Endothelial cell of umbilical vein (primary cell): ENCODE measurements around the gene POU2F3. TPM values are rescaled to one million over a fixed set of nuclear protein-coding genes. Genes with fewer than 3 reads are reported as not detected.

Experiments
- BruUV-seq: library from RNA; stranded (reverse); fragments of 400-500 nt; replicated peaks from 2 replicates; lab custom pipeline; 2021; lab: Mats Ljungman, UMichigan
- CTCF ChIA-PET: fragments of 300-600, 350-600 bp; sonication (Branson Sonifier 250); formaldehyde crosslinking; loops from one replicate; lab custom pipeline; 2021; ENCODE audit warnings: antibody characterized with exemption, inconsistent platforms; lab: Charles Lee
- POLR2A ChIA-PET: fragments of 300-600, 350-600 bp; sonication (Branson Sonifier 250); formaldehyde crosslinking; loops from one replicate; lab custom pipeline; 2021; ENCODE audit warnings: antibody characterized with exemption, inconsistent platforms; lab: Charles Lee
- DNase-seq: peaks from one replicate; pipeline ENCODE4 v3.0.0-alpha.2; 2011; ENCODE audit warnings: low read depth, low spot score
- FAIRE-seq: peaks from 2 replicates; lab custom pipeline; 2011; peaks lifted over from hg19 to GRCh38; lab: Jason Lieb, UNC
- H2AFZ ChIP-seq: 2 replicates; pipeline ENCODE4 v1.6.0; 2012; ENCODE audit warnings: low read depth, low read length, control low read depth, inconsistent platforms
- H3K27ac ChIP-seq: 2 replicates; pipeline ENCODE4 v1.5.1; 2011; ENCODE audit warnings: low read depth, mild to moderate bottlenecking, control low read depth, low read length, moderate library complexity; ENCODE audit not compliant: insufficient read depth
- H3K27me3 ChIP-seq, 2 experiments: 2 replicates each; pipeline versions ENCODE4 v1.6.0 to v1.6.1; 2011; ENCODE audit warnings: low read length in 2 of 2, mixed read lengths in 1 of 2; ENCODE audit not compliant: control insufficient read depth in 2 of 2, insufficient read depth in 2 of 2
- H3K36me3 ChIP-seq, 2 experiments: 2 replicates in 1 of 2; 3 replicates in 1 of 2; pipeline ENCODE4 v1.5.1; 2011; ENCODE audit warnings: low read length in 2 of 2, mild to moderate bottlenecking in 1 of 2, moderate library complexity in 1 of 2; ENCODE audit not compliant: control insufficient read depth in 2 of 2, insufficient read depth in 2 of 2; ENCODE audit errors: extremely low read depth in 1 of 2
- H3K4me1 ChIP-seq: 3 replicates; pipeline ENCODE4 v1.5.1; 2011; ENCODE audit warnings: mild to moderate bottlenecking, low read length; ENCODE audit not compliant: control insufficient read depth, insufficient read depth; ENCODE audit errors: extremely low read depth
- H3K4me2 ChIP-seq: 2 replicates; pipeline ENCODE4 v1.6.1; 2011; ENCODE audit warnings: low read length, control low read depth, mixed read lengths; ENCODE audit not compliant: insufficient read depth
- H3K4me3 ChIP-seq, 3 experiments: fragments of 200-600 bp in 1 of 3; sonication (generic), shearing (Covaris generic) in 1 of 3; replicated peaks in 1 of 3; 2 replicates each; pipeline ENCODE4 v1.5.1; 2011 to 2016; ENCODE audit warnings: control low read depth in 3 of 3, low read length in 3 of 3, mild to moderate bottlenecking in 2 of 3, inconsistent platforms in 1 of 3, low read depth in 1 of 3, moderate library complexity in 1 of 3; ENCODE audit not compliant: insufficient read depth in 1 of 3
- H3K79me2 ChIP-seq: 2 replicates; pipeline ENCODE4 v1.6.0; 2012; ENCODE audit warnings: low read length, inconsistent platforms; ENCODE audit not compliant: control insufficient read depth, insufficient read depth
- H3K9ac ChIP-seq: replicated peaks from 2 replicates; pipeline ENCODE3; 2011; ENCODE audit warnings: low read length, control low read depth; ENCODE audit not compliant: insufficient read depth; ENCODE audit errors: extremely low read depth
- H3K9me1 ChIP-seq: replicated peaks from 3 replicates; pipeline ENCODE4 v1.6.0; 2011; ENCODE audit warnings: mild to moderate bottlenecking, low read length; ENCODE audit not compliant: control insufficient read depth, insufficient read depth; ENCODE audit errors: extremely low read depth
- H3K9me3 ChIP-seq: replicated peaks from 2 replicates; pipeline ENCODE4 v1.5.1; 2012; ENCODE audit warnings: low read length, inconsistent platforms; ENCODE audit not compliant: control insufficient read depth, insufficient read depth
- H4K20me1 ChIP-seq: replicated peaks from 2 replicates; pipeline ENCODE3; 2011; ENCODE audit warnings: mild to moderate bottlenecking, low read length; ENCODE audit not compliant: control insufficient read depth, insufficient read depth; ENCODE audit errors: extremely low read depth
- EZH2 ChIP-seq: IDR thresholded peaks from 2 replicates; pipeline ENCODE4 v1.6.1; 2012; ENCODE audit warnings: borderline replicate concordance, low read depth, mild to moderate bottlenecking, moderate library complexity, low read length, inconsistent platforms; ENCODE audit not compliant: severe bottlenecking
- FOS ChIP-seq: IDR thresholded peaks from 2 replicates; pipeline ENCODE4 v1.6.1; 2011; ENCODE audit warnings: mild to moderate bottlenecking, low read length, moderate library complexity, borderline replicate concordance; ENCODE audit not compliant: insufficient read depth
- GATA2 ChIP-seq: IDR thresholded peaks from 2 replicates; pipeline ENCODE4 v1.7.0; 2011; ENCODE audit warnings: low read depth, mild to moderate bottlenecking, moderate library complexity, mixed read lengths, low read length; ENCODE audit not compliant: insufficient read length, insufficient read depth
- JUN ChIP-seq: IDR thresholded peaks from 2 replicates; pipeline ENCODE4 v1.6.1; 2011; ENCODE audit warnings: borderline replicate concordance, low read depth; ENCODE audit not compliant: insufficient read length, insufficient read depth
- MYC ChIP-seq: IDR thresholded peaks from one replicate; pipeline ENCODE4 v1.6.1; 2011; ENCODE audit warnings: mild to moderate bottlenecking, low read depth, low read length
- POLR2A ChIP-seq: IDR thresholded peaks from 2 replicates; pipeline ENCODE4 v1.6.1; 2012; ENCODE audit warnings: low read depth, mild to moderate bottlenecking, control low read depth, low read length
- POLR2AphosphoS5 ChIP-seq: IDR thresholded peaks from 2 replicates; pipeline ENCODE4 v1.6.1; 2012; ENCODE audit warnings: low read depth, mild to moderate bottlenecking, control low read depth, low read length, moderate library complexity; ENCODE audit not compliant: insufficient read depth
- dilution Hi-C: fragments of 300-500 bp; cut with MboI; formaldehyde crosslinking; loops from one replicate; pipeline ENCODE4 v1.15.0; 2019; ENCODE audit warnings: low sequenced_read_pairs; ENCODE audit not compliant: extremely low pct_ligation_motif_present
- intact Hi-C: fragments of 100-400 bp; cut with micrococcal nuclease; formaldehyde crosslinking; loops from one replicate; pipeline ENCODE4 v1.10.0; 2022
- polyA plus RNA-seq, 4 experiments: library from polyadenylated mRNA; depleted of rRNA in 3 of 4; stranded (reverse) in 3 of 4; unstranded in 1 of 4; fragments of >200 nt; gene quantifications; 2 replicates each; pipeline versions ENCODE4 v1.2.1 to v1.2.3, GENCODE V29; 2011 to 2012; ENCODE audit warnings: missing spikeins in 1 of 4
- total RNA-seq: library from RNA; stranded (reverse); gene quantifications from 2 replicates; pipeline ENCODE4 v1.2.3, GENCODE V29; 2021
- TF ChIP-seq, protein P1 (sequence below): IDR thresholded peaks from 2 replicates; pipeline ENCODE4 v1.6.1; 2011; ENCODE audit not compliant: insufficient read depth, insufficient read length
- TF ChIP-seq, protein P2 (sequence below), 2 donors: IDR thresholded peaks; 1 replicate in 1 of 2; 2 replicates in 1 of 2; pipeline ENCODE4 v1.5.1; 2011; ENCODE audit warnings: low read length in 2 of 2, mild to moderate bottlenecking in 2 of 2, moderate library complexity in 2 of 2, control low read depth in 1 of 2, inconsistent platforms in 1 of 2, low read depth in 1 of 2; ENCODE audit not compliant: insufficient read depth in 1 of 2; ENCODE audit errors: extremely low read depth in 1 of 2

POU2F3 gene
- total and polyA plus RNA-seq, 2 donors (not counting 3 experiments of a cell fraction or from before 2014, with no cell fraction given): 0.06 TPM; not detected in 1

DNA sequence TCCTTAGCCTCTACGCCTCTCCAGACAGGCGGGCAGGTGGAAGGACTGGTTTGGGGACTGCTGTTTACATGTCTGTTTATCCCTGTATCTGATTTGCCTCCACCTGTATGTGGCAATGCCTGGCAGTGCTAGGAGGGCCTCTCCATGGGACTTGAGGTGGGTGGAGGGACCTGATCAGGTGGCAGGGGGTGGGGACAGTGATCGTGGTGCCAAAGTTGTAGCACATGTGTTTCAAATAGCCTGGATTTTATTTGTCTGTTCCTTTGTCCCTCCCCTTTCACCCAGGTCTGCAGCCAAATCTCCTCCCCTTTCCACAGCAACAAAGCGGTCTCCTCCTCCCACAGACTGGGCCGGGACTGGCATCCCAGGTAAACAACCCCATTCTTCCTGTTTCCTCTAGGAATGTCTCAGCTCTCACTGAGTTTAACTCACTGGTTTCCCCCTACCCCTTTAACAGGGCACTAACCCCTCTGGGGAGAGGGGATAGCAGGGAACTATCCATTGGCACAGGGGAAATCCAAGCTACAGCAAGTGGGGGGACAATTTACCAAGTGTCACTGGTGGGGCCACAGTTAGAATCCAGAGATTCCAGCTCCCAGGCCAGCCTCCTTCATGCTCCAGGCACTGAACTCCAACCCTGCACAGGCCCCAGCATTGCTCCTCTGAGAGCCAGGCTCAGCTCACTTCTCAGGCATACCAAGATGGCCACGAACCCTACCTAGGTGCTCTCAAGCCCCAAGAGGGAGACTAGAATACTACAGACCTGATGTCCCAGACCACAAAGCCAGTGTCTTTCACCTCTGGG lies 62.3 kb downstream of the POU2F3 start:
- dilution Hi-C loops: no loop called here
- no peak for FAIRE-seq
- CTCF ChIA-PET: interaction anchor here (0.9 to 11.4 kb wide), 35 partner anchors 9 to 825 kb away, joined by 3 to 327 read pairs (median 8); partner anchors contain the start of genes ARHGEF12, POU2F3 and TLCD5

More for the DNA sequence above, 62.3 kb downstream of the POU2F3 start:
- Histone ChIP-seq H2AFZ (no peak overlapping the region), H3K27ac (no peak overlapping the region), H3K4me3 (no peak overlapping the region), H3K36me3 (no peaks in the 10 kb centered on the region), H4K20me1 (no peaks in the 10 kb centered on the region), H3K9me3 (no peaks in the 10 kb centered on the region), H3K4me1 (peaks cover 6% of the 10 kb centered on the region), H3K79me2 (no peaks in the 10 kb centered on the region), H3K4me2 (no peak overlapping the region), H3K9me1 (no peaks in the 10 kb centered on the region), H3K9ac (no peak overlapping the region), H3K27me3 (peaks cover 0 to 6% of the 10 kb centered on the region in 2 experiments)
- POLR2A ChIA-PET: interaction anchor here (0.9 kb wide), 1 partner anchor 69 kb away, joined by 3 read pairs; no protein-coding TSS in a partner anchor
- no peak for DNase-seq
- BruUV-seq: no TSS peak
- intact Hi-C loops: no loop called here
- TF ChIP-seq FOS: no peak
- no peak for TF ChIP-seq POLR2AphosphoS5
- TF ChIP-seq EZH2: no peak
- TF ChIP-seq, protein P1, sequence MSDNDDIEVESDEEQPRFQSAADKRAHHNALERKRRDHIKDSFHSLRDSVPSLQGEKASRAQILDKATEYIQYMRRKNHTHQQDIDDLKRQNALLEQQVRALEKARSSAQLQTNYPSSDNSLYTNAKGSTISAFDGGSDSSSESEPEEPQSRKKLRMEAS: no peak
- TF ChIP-seq GATA2: no peak
- no peak for TF ChIP-seq POLR2A
- TF ChIP-seq JUN: no peak
- no peak for TF ChIP-seq MYC
- TF ChIP-seq, protein P2, sequence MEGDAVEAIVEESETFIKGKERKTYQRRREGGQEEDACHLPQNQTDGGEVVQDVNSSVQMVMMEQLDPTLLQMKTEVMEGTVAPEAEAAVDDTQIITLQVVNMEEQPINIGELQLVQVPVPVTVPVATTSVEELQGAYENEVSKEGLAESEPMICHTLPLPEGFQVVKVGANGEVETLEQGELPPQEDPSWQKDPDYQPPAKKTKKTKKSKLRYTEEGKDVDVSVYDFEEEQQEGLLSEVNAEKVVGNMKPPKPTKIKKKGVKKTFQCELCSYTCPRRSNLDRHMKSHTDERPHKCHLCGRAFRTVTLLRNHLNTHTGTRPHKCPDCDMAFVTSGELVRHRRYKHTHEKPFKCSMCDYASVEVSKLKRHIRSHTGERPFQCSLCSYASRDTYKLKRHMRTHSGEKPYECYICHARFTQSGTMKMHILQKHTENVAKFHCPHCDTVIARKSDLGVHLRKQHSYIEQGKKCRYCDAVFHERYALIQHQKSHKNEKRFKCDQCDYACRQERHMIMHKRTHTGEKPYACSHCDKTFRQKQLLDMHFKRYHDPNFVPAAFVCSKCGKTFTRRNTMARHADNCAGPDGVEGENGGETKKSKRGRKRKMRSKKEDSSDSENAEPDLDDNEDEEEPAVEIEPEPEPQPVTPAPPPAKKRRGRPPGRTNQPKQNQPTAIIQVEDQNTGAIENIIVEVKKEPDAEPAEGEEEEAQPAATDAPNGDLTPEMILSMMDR (IDR thresholded peaks at IDR 0.05; ENCODE audit: extremely low read depth in 1 of 2, insufficient read depth in 1 of 2, low read depth in 1 of 2, low read length in 2 of 2): no peak
